OCI-LY3 (cell line): ENCODE data around the gene MEF2B.

ENCODE experiments used
- EZH2phosphoT487 ChIP-seq: fragments of 200-600 bp; shearing (Covaris generic); IDR thresholded peaks from 2 replicates; pipeline ENCODE4 v1.6.1; 2018; ENCODE audit warnings: antibody characterized with exemption, mixed run types, low read depth
- TF ChIP-seq, protein P1 (sequence below): fragments of 200-600, 300-600 bp; sonication (generic); IDR thresholded peaks from 2 replicates; pipeline ENCODE4 v1.5.1; 2014; ENCODE audit warnings: antibody characterized with exemption, low read length, low read depth

DNA sequence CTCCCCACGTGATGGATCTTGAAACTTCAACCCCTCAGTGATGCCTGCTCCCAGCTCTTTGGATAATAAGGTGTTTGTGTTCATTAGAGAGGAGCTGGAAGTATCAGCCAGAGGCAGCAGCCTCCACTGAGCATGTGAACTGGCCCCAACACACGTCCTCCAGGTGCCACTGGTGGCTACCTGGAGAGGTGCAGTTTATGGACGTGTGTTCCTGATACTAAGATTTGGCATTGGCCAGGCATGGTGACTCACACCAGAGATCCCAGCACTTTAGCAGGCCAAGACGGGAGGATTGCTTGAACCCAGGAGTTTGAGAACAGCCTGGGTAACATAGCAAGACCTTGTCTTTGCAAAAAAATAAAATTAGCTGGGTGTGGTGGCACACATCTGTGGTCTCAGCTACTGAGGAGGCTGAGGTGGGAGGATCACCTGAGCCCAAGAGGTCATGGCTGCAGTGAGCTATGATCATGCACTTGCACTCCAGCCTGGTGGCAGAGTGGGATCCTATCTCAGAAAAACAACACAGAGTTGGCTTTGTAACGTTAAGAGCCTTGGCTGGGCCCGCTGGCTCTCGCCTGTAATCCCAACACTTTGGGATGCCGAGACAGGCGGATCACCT, 71.9 kb downstream of the MEF2B start:
- TF ChIP-seq, protein P1, sequence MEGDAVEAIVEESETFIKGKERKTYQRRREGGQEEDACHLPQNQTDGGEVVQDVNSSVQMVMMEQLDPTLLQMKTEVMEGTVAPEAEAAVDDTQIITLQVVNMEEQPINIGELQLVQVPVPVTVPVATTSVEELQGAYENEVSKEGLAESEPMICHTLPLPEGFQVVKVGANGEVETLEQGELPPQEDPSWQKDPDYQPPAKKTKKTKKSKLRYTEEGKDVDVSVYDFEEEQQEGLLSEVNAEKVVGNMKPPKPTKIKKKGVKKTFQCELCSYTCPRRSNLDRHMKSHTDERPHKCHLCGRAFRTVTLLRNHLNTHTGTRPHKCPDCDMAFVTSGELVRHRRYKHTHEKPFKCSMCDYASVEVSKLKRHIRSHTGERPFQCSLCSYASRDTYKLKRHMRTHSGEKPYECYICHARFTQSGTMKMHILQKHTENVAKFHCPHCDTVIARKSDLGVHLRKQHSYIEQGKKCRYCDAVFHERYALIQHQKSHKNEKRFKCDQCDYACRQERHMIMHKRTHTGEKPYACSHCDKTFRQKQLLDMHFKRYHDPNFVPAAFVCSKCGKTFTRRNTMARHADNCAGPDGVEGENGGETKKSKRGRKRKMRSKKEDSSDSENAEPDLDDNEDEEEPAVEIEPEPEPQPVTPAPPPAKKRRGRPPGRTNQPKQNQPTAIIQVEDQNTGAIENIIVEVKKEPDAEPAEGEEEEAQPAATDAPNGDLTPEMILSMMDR: no peak
- no peak for TF ChIP-seq EZH2phosphoT487
